Heart left ventricle (tissue), 16 donors: Measurements from ENCODE around the gene SH3D19. TPM values are rescaled to one million over a fixed set of nuclear protein-coding genes. Genes with fewer than 3 reads are reported as not detected.

Experiments used
- ATAC-seq, 4 donors: fragments of 200-7000 bp; cut with Tn5 transposase; one replicate each; pipeline ENCODE4 v1.9.1; 2020 to 2022; ENCODE audit warnings: moderate library complexity in 4 of 4, mild to moderate bottlenecking in 3 of 4, moderate number of reproducible peaks in 1 of 4
- DNase-seq, 5 donors: peaks; one replicate each; pipeline ENCODE4 v3.0.0-alpha.2; 2020
- H3K27ac ChIP-seq, 12 donors: fragments of 200-600 bp; sonication (generic) in 4 of 12; one replicate each; pipeline versions ENCODE4 v1.5.0 to v1.8.0; 2016 to 2022; ENCODE audit warnings: mild to moderate bottlenecking in 2 of 12
- H3K27me3 ChIP-seq, 9 donors: fragments of 200-600 bp; sonication (generic) in 2 of 9; one replicate each; pipeline versions ENCODE4 v1.5.1 to v1.8.0; 2016 to 2022; ENCODE audit warnings: mild to moderate bottlenecking in 3 of 9
- H3K36me3 ChIP-seq, 9 donors: fragments of 200-600 bp; sonication (generic) in 2 of 9; one replicate each; pipeline versions ENCODE4 v1.5.0 to v1.8.0; 2018 to 2022; ENCODE audit warnings: mild to moderate bottlenecking in 2 of 9
- H3K4me1 ChIP-seq, 12 donors: fragments of 200-600 bp; sonication (generic) in 4 of 12; one replicate each; pipeline versions ENCODE4 v1.5.0 to v1.8.0; 2016 to 2022; ENCODE audit warnings: mild to moderate bottlenecking in 3 of 12
- H3K4me3 ChIP-seq, 12 donors: fragments of 200-600 bp; sonication (generic) in 4 of 12; one replicate each; pipeline versions ENCODE4 v1.5.0 to v1.8.0; 2017 to 2022; ENCODE audit warnings: mild to moderate bottlenecking in 9 of 12, moderate library complexity in 4 of 12
- H3K9me3 ChIP-seq, 12 donors: fragments of 200-600 bp; sonication (generic) in 4 of 12; one replicate each; pipeline versions ENCODE4 v1.5.0 to v1.8.0; 2016 to 2022; ENCODE audit warnings: mild to moderate bottlenecking in 1 of 12
- CTCF ChIP-seq, 12 donors: fragments of 200-600 bp; sonication (generic) in 4 of 12; IDR thresholded peaks; one replicate each; pipeline versions ENCODE4 v1.5.0 to v1.8.0; 2018 to 2022; ENCODE audit warnings: antibody characterized with exemption in 12 of 12, mild to moderate bottlenecking in 5 of 12
- POLR2A ChIP-seq, 2 donors: fragments of 450-650 bp; IDR thresholded peaks; one replicate each; pipeline ENCODE4 v1.6.1; 2017; ENCODE audit warnings: antibody characterized with exemption in 2 of 2, mild to moderate bottlenecking in 2 of 2, moderate library complexity in 2 of 2
- WGBS, 4 donors: extraction: QIAGEN DNeasy Blood & Tissue Kit in 2 of 4; methylation state at CpG; one replicate each; pipeline versions ENCODE4 v1.1.5 to v1.1.7; 2013 to 2018; 5-methylcytosine and 5-hydroxymethylcytosine counted together
- intact Hi-C, 10 donors: fragments of 100-400 bp; cut with DNase I; formaldehyde crosslinking; loops; one replicate each; pipeline versions ENCODE4 v1.11.1 to v1.14.2; 2022
- polyA plus RNA-seq, 2 donors: library from polyadenylated mRNA; stranded (reverse); fragments of 200-250 nt; gene quantifications; one replicate each; pipeline ENCODE4 v1.2.3, GENCODE V29; 2013
- total RNA-seq, 9 donors: library from RNA; depleted of rRNA in 2 of 9; stranded (reverse); fragments of >200 nt in 2 of 9; fragmentation: NEBNext Ultra II Directional in 3 of 9; extraction: Animal tissue kit (Norgen Biotek cat#: 25700) in 3 of 9; gene quantifications; one replicate each; pipeline versions ENCODE4 v1.1.0 to v1.2.4, GENCODE V29; 2016 to 2023
- donor health status: ischemic (EF 13 %, LVEDD 7.1; RV severe dilation, severe dysfunction).
- donor health status: healthy with polysubstance abuse.
- donor health status: DM: no; HTN: yes; CAD: no.
- donor health status: DM: no; HTN: no; CAD: no.
- donor health status: ischemic (EF 25% LVEDD 6.9; RV normal size, moderate dysfunction).
- donor health status: ischemic (EF 25% LVEDD 5.7; RV mildly dilated, moderate dysfunction).
- donor health status: healthy.
- donor health status: DM: yes; HTN: yes; CAD: no.
- donor health status: ischemic (EF 35%, LVEDD 5.7; RV mildly dilated, moderate dysfunction).
- donor health status: nonischemic (EF 11% LVEDD 7.7; RV severe dilation, severe dysfunction).
- donor health status: DM: yes; HTN: yes; CAD: no.
- donor health status: PGD.
- donor health status: ischemic (EF 29% LVEDD 5.4; RV normal size, mild dysfunction).
- donor health status: nonischemic (EF 23%, LVEDD 6.1; RV moderate dilation, normal function).

Gene SH3D19
- total and polyA plus RNA-seq, 11 donors, result 60.4 to 173 (median 126) TPM

GRCh38 chr4:151114338-151114737 is 211.1 kb downstream of the SH3D19 start:
- Histone ChIP-seq H3K4me3 (no peak overlapping the region), H3K36me3 (peaks cover 0 to 52% (median 16%) of the 10 kb centered on the region in 9 donors), H3K27me3 (no peaks in the 10 kb centered on the region), H3K9me3 (no peaks in the 10 kb centered on the region), H3K27ac (peak overlapping the region in 11 of 12 donors; percentile 1 to 82 (median 65)), H3K4me1 (peaks cover 0 to 20% (median 4%) of the 10 kb centered on the region in 12 donors)
- DNase-seq, result no peak
- ATAC-seq, result peak; percentile 74 to 87 (median 78)
- no peak for TF ChIP-seq POLR2A (IDR thresholded peaks at IDR 0.05)
- no peak for TF ChIP-seq CTCF (IDR thresholded peaks at IDR 0.05)
- 35 to 39% (median 37%) methylated on average over 3 of the region's 3 CpGs for WGBS, 4 donors
- intact Hi-C loops, result loop anchor here in 3 of 10 donors (10.0 kb wide), 4 partner anchors 210 to 1280 kb away; partner anchors contain the start of gene SH3D19 (in 1 of the 3)

GRCh38 chr4:151110236-151110635 is 215.2 kb downstream of the SH3D19 start:
- 92 to 98% (median 97%) methylated on average over 3 of the region's 3 CpGs for WGBS, 4 donors
- intact Hi-C loops, result loop anchor here in 3 of 10 donors (10.0 kb wide), 4 partner anchors 215 to 1285 kb away; partner anchors contain the start of gene SH3D19 (in 1 of the 3)
- no peak for TF ChIP-seq POLR2A (IDR thresholded peaks at IDR 0.05)
- no peak for TF ChIP-seq CTCF (IDR thresholded peaks at IDR 0.05)
- Histone ChIP-seq H3K4me3 (no peak overlapping the region), H3K27me3 (no peaks in the 10 kb centered on the region), H3K4me1 (peaks cover 0 to 27% (median 5%) of the 10 kb centered on the region in 12 donors), H3K27ac (no peak overlapping the region), H3K36me3 (peaks cover 0 to 58% (median 49%) of the 10 kb centered on the region in 9 donors), H3K9me3 (no peaks in the 10 kb centered on the region)
- no peak for ATAC-seq
- DNase-seq, result no peak

- peaks cover 0 to 18% (median 4%) of the 10 kb centered on the region in 12 donors for H3K4me1 ChIP-seq
- H3K27me3 ChIP-seq, result no peaks in the 10 kb centered on the region
- H3K9me3 ChIP-seq, result no peaks in the 10 kb centered on the region
- ATAC-seq, result no peak
- no peak overlapping the region for H3K27ac ChIP-seq
- H3K36me3 ChIP-seq, result peaks cover 0 to 84% (median 69%) of the 10 kb centered on the region in 9 donors
- 95% methylated on average over 3 of the region's 3 CpGs for WGBS, 4 donors
- DNase-seq, result no peak
- intact Hi-C loops, result loop anchor here in 1 of 10 donors (5.0 kb wide), 1 partner anchor 260 kb away; no protein-coding TSS in a partner anchor
- no peak overlapping the region for H3K4me3 ChIP-seq
- TF ChIP-seq POLR2A (IDR thresholded peaks at IDR 0.05) (no peak), CTCF (IDR thresholded peaks at IDR 0.05) (no peak)
Observed at GRCh38 chr4:151107063-151107462, 218.3 kb downstream of the SH3D19 start.

GRCh38 chr4:151105454-151106032 is 219.9 kb downstream of the SH3D19 start:
- no peak for DNase-seq
- TF ChIP-seq POLR2A (IDR thresholded peaks at IDR 0.05) (no peak), CTCF (IDR thresholded peaks at IDR 0.05) (no peak)
- peak in 2 of 4 donors; percentile 12 to 49 for ATAC-seq
- H3K4me3 ChIP-seq, result no peak overlapping the region
- H3K9me3 ChIP-seq, result no peaks in the 10 kb centered on the region
- no peaks in the 10 kb centered on the region for H3K27me3 ChIP-seq
- no peak overlapping the region for H3K27ac ChIP-seq
- peaks cover 3 to 33% (median 16%) of the 10 kb centered on the region in 12 donors for H3K4me1 ChIP-seq
- H3K36me3 ChIP-seq, result peaks cover 3 to 91% (median 81%) of the 10 kb centered on the region in 9 donors
- intact Hi-C loops, result loop anchor here in 1 of 10 donors (5.0 kb wide), 1 partner anchor 262 kb away; no protein-coding TSS in a partner anchor
- WGBS, 4 donors, result 96 to 98% (median 97%) methylated on average over 5 of the region's 5 CpGs
